HG03571 (cell line): Measurements from ENCODE around the gene OAF.

Experiments used
- ATAC-seq: cut with Tn5 transposase; IDR thresholded peaks from one replicate; pipeline ENCODE4 v1.9.1; 2021; ENCODE audit not compliant: unreplicated experiment

The OAF gene

GRCh38 chr11:120201653-120202052 lies 9.2 kb upstream of the OAF start:
- no peak for ATAC-seq

GRCh38 chr11:120203626-120204025 lies 7.2 kb upstream of the OAF start:
- no peak for ATAC-seq

GRCh38 chr11:120205596-120206161 lies 5.2 kb upstream of the OAF start:
- ATAC-seq: no peak

- ATAC-seq: no peak
Measured at GRCh38 chr11:120207512-120207911, 3.3 kb upstream of the OAF start.

GRCh38 chr11:120208001-120208441 lies 2.8 kb upstream of the OAF start:
- no peak for ATAC-seq

GRCh38 chr11:120208777-120209176 lies 2.1 kb upstream of the OAF start:
- ATAC-seq: no peak

- ATAC-seq: no peak
Measured at GRCh38 chr11:120209746-120210625, 846 bp upstream of the OAF start.

- no peak for ATAC-seq
Measured at GRCh38 chr11:120211522-120212258, 858 bp downstream of the OAF start.

- ATAC-seq: no peak
Measured at GRCh38 chr11:120212259-120212878, 1.5 kb downstream of the OAF start.

GRCh38 chr11:120212926-120213325 lies 2.1 kb downstream of the OAF start:
- no peak for ATAC-seq

GRCh38 chr11:120214581-120214980 lies 3.7 kb downstream of the OAF start:
- no peak for ATAC-seq

GRCh38 chr11:120215634-120216033 lies 4.8 kb downstream of the OAF start:
- no peak for ATAC-seq

- ATAC-seq: no peak
Measured at GRCh38 chr11:120216426-120217102, 5.7 kb downstream of the OAF start.

GRCh38 chr11:120217526-120217925 lies 6.7 kb downstream of the OAF start:
- ATAC-seq: no peak

GRCh38 chr11:120217941-120218694 lies 7.3 kb downstream of the OAF start:
- no peak for ATAC-seq

- ATAC-seq: no peak
Measured at GRCh38 chr11:120218695-120219033, 7.8 kb downstream of the OAF start.

- no peak for ATAC-seq
Measured at GRCh38 chr11:120219232-120219937, 8.6 kb downstream of the OAF start.

- no peak for ATAC-seq
Measured at GRCh38 chr11:120219938-120220746, 9.3 kb downstream of the OAF start.

GRCh38 chr11:120220747-120221037 lies 9.9 kb downstream of the OAF start:
- no peak for ATAC-seq
